HL-60 (cell line): Measurements from ENCODE around the gene BMP6.

Experiments
- DNase-seq, 2 experiments: peaks; one replicate each; pipeline ENCODE4 v3.0.0-alpha.2; 2010 to 2020; ENCODE audit warnings: low read depth in 1 of 2, low spot score in 1 of 2
- H3K27ac ChIP-seq: fragments of 250-450 bp; sonication (Bioruptor Pico); replicated peaks from 2 replicates; pipeline ENCODE4 v1.5.1; 2020; ENCODE audit warnings: mild to moderate bottlenecking, moderate library complexity
- H3K27me3 ChIP-seq: fragments of 250-450 bp; sonication (Bioruptor Pico); 2 replicates; pipeline ENCODE4 v1.5.1; 2021; ENCODE audit warnings: mild to moderate bottlenecking, moderate library complexity; ENCODE audit not compliant: insufficient read depth, poor library complexity, severe bottlenecking
- H3K4me3 ChIP-seq: replicated peaks from 2 replicates; pipeline ENCODE4 v1.5.1; 2011; ENCODE audit warnings: mild to moderate bottlenecking, control low read depth, low read length; ENCODE audit not compliant: insufficient read depth
- CTCF ChIP-seq: IDR thresholded peaks from one replicate; pipeline ENCODE4 v1.5.1; 2011; ENCODE audit warnings: low read length, control low read depth, inconsistent platforms; ENCODE audit not compliant: insufficient read depth
- GABPA ChIP-seq: IDR thresholded peaks from 2 replicates; pipeline ENCODE4 v1.6.1; 2012; ENCODE audit warnings: low read depth
- POLR2AphosphoS5 ChIP-seq: IDR thresholded peaks from 2 replicates; pipeline ENCODE4 v1.6.1; 2012; ENCODE audit warnings: low read depth
- SPI1 ChIP-seq: IDR thresholded peaks from 2 replicates; pipeline ENCODE4 v1.6.1; 2012; ENCODE audit warnings: low read depth, mild to moderate bottlenecking, borderline replicate concordance
- TF ChIP-seq, protein P1 (sequence below): IDR thresholded peaks from 2 replicates; pipeline ENCODE4 v1.6.1; 2012; ENCODE audit warnings: low read depth; ENCODE audit not compliant: insufficient replicate concordance

Gene BMP6

GRCh38 chr6:7883381-7883780 lies 157.5 kb downstream of the BMP6 start:
- Histone ChIP-seq H3K4me3 (no peak overlapping the region), H3K27ac (no peak overlapping the region), H3K27me3 (no peaks in the 10 kb centered on the region)
- no peak for DNase-seq
- TF ChIP-seq CTCF (no peak), GABPA (no peak), SPI1 (no peak), POLR2AphosphoS5 (no peak)
- TF ChIP-seq, protein P1, sequence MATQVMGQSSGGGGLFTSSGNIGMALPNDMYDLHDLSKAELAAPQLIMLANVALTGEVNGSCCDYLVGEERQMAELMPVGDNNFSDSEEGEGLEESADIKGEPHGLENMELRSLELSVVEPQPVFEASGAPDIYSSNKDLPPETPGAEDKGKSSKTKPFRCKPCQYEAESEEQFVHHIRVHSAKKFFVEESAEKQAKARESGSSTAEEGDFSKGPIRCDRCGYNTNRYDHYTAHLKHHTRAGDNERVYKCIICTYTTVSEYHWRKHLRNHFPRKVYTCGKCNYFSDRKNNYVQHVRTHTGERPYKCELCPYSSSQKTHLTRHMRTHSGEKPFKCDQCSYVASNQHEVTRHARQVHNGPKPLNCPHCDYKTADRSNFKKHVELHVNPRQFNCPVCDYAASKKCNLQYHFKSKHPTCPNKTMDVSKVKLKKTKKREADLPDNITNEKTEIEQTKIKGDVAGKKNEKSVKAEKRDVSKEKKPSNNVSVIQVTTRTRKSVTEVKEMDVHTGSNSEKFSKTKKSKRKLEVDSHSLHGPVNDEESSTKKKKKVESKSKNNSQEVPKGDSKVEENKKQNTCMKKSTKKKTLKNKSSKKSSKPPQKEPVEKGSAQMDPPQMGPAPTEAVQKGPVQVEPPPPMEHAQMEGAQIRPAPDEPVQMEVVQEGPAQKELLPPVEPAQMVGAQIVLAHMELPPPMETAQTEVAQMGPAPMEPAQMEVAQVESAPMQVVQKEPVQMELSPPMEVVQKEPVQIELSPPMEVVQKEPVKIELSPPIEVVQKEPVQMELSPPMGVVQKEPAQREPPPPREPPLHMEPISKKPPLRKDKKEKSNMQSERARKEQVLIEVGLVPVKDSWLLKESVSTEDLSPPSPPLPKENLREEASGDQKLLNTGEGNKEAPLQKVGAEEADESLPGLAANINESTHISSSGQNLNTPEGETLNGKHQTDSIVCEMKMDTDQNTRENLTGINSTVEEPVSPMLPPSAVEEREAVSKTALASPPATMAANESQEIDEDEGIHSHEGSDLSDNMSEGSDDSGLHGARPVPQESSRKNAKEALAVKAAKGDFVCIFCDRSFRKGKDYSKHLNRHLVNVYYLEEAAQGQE = no peak

DNA sequence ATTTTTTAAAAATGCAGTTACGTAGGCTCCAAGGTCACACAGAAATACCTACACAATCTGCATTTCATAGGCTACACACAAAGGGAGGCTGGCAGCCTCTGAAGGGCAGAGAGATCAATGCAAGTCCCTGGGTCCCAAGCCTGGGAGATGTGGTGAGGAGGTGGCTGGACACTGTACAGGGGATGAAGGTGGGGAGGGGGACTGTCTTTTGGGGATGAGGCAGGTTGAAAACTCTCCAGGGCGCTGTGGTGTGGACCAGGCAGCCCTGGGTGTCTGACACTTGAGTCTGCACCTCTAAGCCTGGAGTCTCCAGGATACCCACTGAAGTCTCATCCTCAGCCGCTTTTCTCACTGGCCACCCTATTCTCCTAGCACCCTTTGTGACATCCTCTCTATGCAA lies 160.2 kb downstream of the BMP6 start:
- no peak for TF ChIP-seq POLR2AphosphoS5
- no peak for TF ChIP-seq GABPA
- TF ChIP-seq SPI1 = no peak
- TF ChIP-seq, protein P1 = no peak
- Histone ChIP-seq H3K27me3 (no peaks in the 10 kb centered on the region), H3K27ac (no peak overlapping the region), H3K4me3 (no peak overlapping the region)
- DNase-seq = no peak

- no peak overlapping the region for H3K27ac ChIP-seq
- no peaks in the 10 kb centered on the region for H3K27me3 ChIP-seq
- TF ChIP-seq SPI1 (no peak), POLR2AphosphoS5 (no peak), GABPA (no peak), CTCF (no peak)
- TF ChIP-seq, protein P1 = no peak
- DNase-seq = no peak
- H3K4me3 ChIP-seq = no peak overlapping the region
Measured at GRCh38 chr6:7887278-7887991, 161.5 kb downstream of the BMP6 start.
